Fibroblast of skin of scalp (primary cell): ENCODE measurements around the gene FOXD1.
A peak's percentile ranks its signal among the peaks of the same experiment; 100 is the strongest.
"Not testable (repeated sequence)": the region's sequence is repeated elsewhere in the genome, so short reads cannot be mapped to it uniquely, and the experiment has no call there.

ENCODE experiments used
- DNase-seq: peaks from one replicate; pipeline ENCODE4 v3.0.0-alpha.2; 2013

FOXD1 gene

GRCh38 chr5:73415171-73415570 is 33.4 kb downstream of the FOXD1 start:
- DNase-seq, result no peak

GRCh38 chr5:73412597-73412988 is 36.0 kb downstream of the FOXD1 start:
- peak; percentile 73 for DNase-seq

GRCh38 chr5:73411936-73412596 is 36.5 kb downstream of the FOXD1 start:
- DNase-seq, result no peak

GRCh38 chr5:73409927-73410326 is 38.6 kb downstream of the FOXD1 start:
- DNase-seq, result not testable (repeated sequence)

- DNase-seq, result no peak
Observed at GRCh38 chr5:73405691-73406090, 42.9 kb downstream of the FOXD1 start.

GRCh38 chr5:73399775-73400174 is 48.8 kb downstream of the FOXD1 start:
- DNase-seq, result no peak
